HEK293T (cell line): ENCODE measurements around the gene CHST11.
"Not testable (repeated sequence)": the region's sequence is repeated elsewhere in the genome, so short reads cannot be mapped to it uniquely, and the experiment has no call there.

Experiments
- CTCF ChIA-PET: fragments of 350-600 bp; formaldehyde crosslinking; extraction: SDS; loops from one replicate; lab custom pipeline; 2021; ENCODE audit warnings: antibody characterized with exemption, inconsistent platforms; lab: Yijun Ruan, JAX
- POLR2A ChIA-PET: fragments of 350-600 bp; formaldehyde crosslinking; extraction: SDS; loops from one replicate; lab custom pipeline; 2020; ENCODE audit warnings: antibody characterized with exemption, inconsistent platforms; lab: Yijun Ruan, JAX
- DNase-seq: peaks from one replicate; pipeline ENCODE4 v3.0.0; 2012; ENCODE audit warnings: mixed read lengths; ENCODE audit errors: extremely low spot score
- ARNT ChIP-seq: fragments of 450-650 bp; IDR thresholded peaks from 2 replicates; pipeline ENCODE4 v1.6.1; 2017; ENCODE audit warnings: mild to moderate bottlenecking
- BHLHE40 ChIP-seq: fragments of 450-650 bp; IDR thresholded peaks from 2 replicates; pipeline ENCODE4 v1.6.1; 2016; ENCODE audit warnings: mild to moderate bottlenecking, moderate library complexity, borderline replicate concordance
- CTBP1 ChIP-seq: fragments of 450-650 bp; IDR thresholded peaks from 2 replicates; pipeline ENCODE4 v1.6.1; 2016; ENCODE audit warnings: borderline replicate concordance
- ELF4 ChIP-seq: fragments of 450-650 bp; IDR thresholded peaks from 2 replicates; pipeline ENCODE4 v1.6.1; 2017; ENCODE audit warnings: antibody characterized with exemption
- FOXA1 ChIP-seq: fragments of 450-650 bp; IDR thresholded peaks from 2 replicates; pipeline ENCODE4 v1.6.1; 2016; ENCODE audit warnings: mild to moderate bottlenecking
- FOXK2 ChIP-seq: fragments of 450-650 bp; IDR thresholded peaks from 2 replicates; pipeline ENCODE4 v1.6.1; 2016; ENCODE audit warnings: mild to moderate bottlenecking
- FOXM1 ChIP-seq: fragments of 450-650 bp; IDR thresholded peaks from 2 replicates; pipeline ENCODE4 v1.6.1; 2017; ENCODE audit warnings: mild to moderate bottlenecking, borderline replicate concordance
- HDGF ChIP-seq: fragments of 450-650 bp; IDR thresholded peaks from 2 replicates; pipeline ENCODE4 v1.6.1; 2017; ENCODE audit warnings: antibody characterized with exemption, borderline replicate concordance
- L3MBTL2 ChIP-seq: fragments of 450-650 bp; conservative IDR thresholded peaks from 2 replicates; pipeline ENCODE4 v1.6.1; 2016; ENCODE audit warnings: mild to moderate bottlenecking
- LEF1 ChIP-seq: fragments of 450-650 bp; IDR thresholded peaks from 2 replicates; pipeline ENCODE4 v1.6.1; 2017; ENCODE audit warnings: mild to moderate bottlenecking, borderline replicate concordance
- NFRKB ChIP-seq: fragments of 450-650 bp; IDR thresholded peaks from 2 replicates; pipeline ENCODE4 v1.6.1; 2016; ENCODE audit warnings: mild to moderate bottlenecking, moderate library complexity
- PKNOX1 ChIP-seq: fragments of 450-650 bp; IDR thresholded peaks from 2 replicates; pipeline ENCODE4 v1.6.1; 2016
- SP1 ChIP-seq: fragments of 450-650 bp; IDR thresholded peaks from 2 replicates; pipeline ENCODE4 v1.6.1; 2017
- SUZ12 ChIP-seq: fragments of 450-650 bp; IDR thresholded peaks from 2 replicates; pipeline ENCODE4 v1.6.1; 2016; ENCODE audit warnings: mild to moderate bottlenecking
- TARDBP ChIP-seq: fragments of 450-650 bp; IDR thresholded peaks from 2 replicates; pipeline ENCODE4 v1.6.1; 2016
- ZNF384 ChIP-seq: fragments of 450-650 bp; IDR thresholded peaks from 2 replicates; pipeline ENCODE4 v1.6.1; 2016

Gene CHST11

GRCh38 chr12:104741497-104742367, 285.0 kb downstream of the CHST11 start:
- ChIA-PET POLR2A (no interaction called here), CTCF (interaction anchor here (0.9 kb wide), 1 partner anchor 22 kb away, joined by 3 read pairs; no protein-coding TSS in a partner anchor)
- DNase-seq = no peak

GRCh38 chr12:104742551-104743201, 285.9 kb downstream of the CHST11 start:
- ChIA-PET CTCF (interaction anchor here (0.6 kb wide), 1 partner anchor 1015 kb away, joined by 3 read pairs; no protein-coding TSS in a partner anchor), POLR2A (no interaction called here)
- no peak for DNase-seq
- TF ChIP-seq SP1 (no peak), L3MBTL2 (no peak), PKNOX1 (no peak), BHLHE40 (no peak), CTBP1 (no peak), ELF4 (no peak), TARDBP (no peak), FOXK2 (no peak), FOXM1 (no peak), NFRKB (no peak), SUZ12 (no peak), FOXA1 (no peak), HDGF (no peak)

More at GRCh38 chr12:104741497-104742367, 285.0 kb downstream of the CHST11 start:
- TF ChIP-seq ELF4 = no peak
- TF ChIP-seq ARNT = no peak
- no peak for TF ChIP-seq SUZ12

- TF ChIP-seq TARDBP = no peak
- TF ChIP-seq ARNT = no peak
- no peak for TF ChIP-seq SP1
- no peak for TF ChIP-seq FOXA1
- no peak for TF ChIP-seq ZNF384
- no peak for TF ChIP-seq PKNOX1
- no peak for TF ChIP-seq L3MBTL2
- TF ChIP-seq FOXK2 = no peak
- TF ChIP-seq CTBP1 = no peak
- TF ChIP-seq SUZ12 = no peak
- TF ChIP-seq ELF4 = no peak
Measured at GRCh38 chr12:104743202-104743580, 286.4 kb downstream of the CHST11 start.

GRCh38 chr12:104743753-104744548, 287.2 kb downstream of the CHST11 start:
- DNase-seq, POLR2A ChIA-PET: not testable (repeated sequence)
- CTCF ChIA-PET = interaction anchor here (0.6 kb wide), 1 partner anchor 1014 kb away, joined by 3 read pairs; no protein-coding TSS in a partner anchor

More at GRCh38 chr12:104743202-104743580, 286.4 kb downstream of the CHST11 start:
- ChIA-PET CTCF (interaction anchor here (0.6 kb wide), 1 partner anchor 1014 kb away, joined by 3 read pairs; no protein-coding TSS in a partner anchor), POLR2A (no interaction called here)
- DNase-seq = no peak

- ChIA-PET POLR2A (no interaction called here), CTCF (no interaction called here)
- no peak for TF ChIP-seq BHLHE40
- TF ChIP-seq FOXM1 = no peak
- TF ChIP-seq ELF4 = no peak
- TF ChIP-seq ARNT = no peak
- TF ChIP-seq FOXK2 = no peak
- no peak for TF ChIP-seq NFRKB
- TF ChIP-seq SUZ12 = no peak
- TF ChIP-seq LEF1 = no peak
- no peak for TF ChIP-seq TARDBP
- no peak for TF ChIP-seq ZNF384
- TF ChIP-seq SP1 = no peak
- no peak for TF ChIP-seq CTBP1
- no peak for DNase-seq
Measured at GRCh38 chr12:104746467-104747088, 289.8 kb downstream of the CHST11 start.

GRCh38 chr12:104747330-104747729, 290.6 kb downstream of the CHST11 start:
- no peak for DNase-seq
- POLR2A ChIA-PET = no interaction called here
- CTCF ChIA-PET = no interaction called here
- TF ChIP-seq FOXK2 = no peak
- TF ChIP-seq CTBP1 = no peak
- TF ChIP-seq BHLHE40 = no peak
- TF ChIP-seq LEF1 = no peak
- TF ChIP-seq HDGF = no peak
- TF ChIP-seq ARNT = no peak
- no peak for TF ChIP-seq L3MBTL2
- TF ChIP-seq ELF4 = no peak
- TF ChIP-seq NFRKB = no peak
